Keratinocyte (primary cell): Measurements from ENCODE around the gene MAD1L1. TPM values are rescaled to one million over a fixed set of nuclear protein-coding genes. Genes with fewer than 3 reads are reported as not detected.

Experiments used
- DNase-seq: peaks from one replicate; pipeline ENCODE4 v3.0.0-alpha.2; 2011; ENCODE audit warnings: low read depth, missing footprints, low spot score
- FAIRE-seq: peaks from 2 replicates; lab custom pipeline; 2011; peaks lifted over from hg19 to GRCh38; lab: Jason Lieb, UNC
- H2AFZ ChIP-seq: 2 replicates; pipeline ENCODE4 v1.6.0; 2012; ENCODE audit warnings: low read length, control low read depth, inconsistent platforms; ENCODE audit not compliant: control insufficient read depth
- H3K27ac ChIP-seq: 2 replicates; pipeline ENCODE4 v1.5.1; 2011; ENCODE audit warnings: low read length; ENCODE audit not compliant: control insufficient read depth, insufficient read depth
- H3K27me3 ChIP-seq: 3 replicates; pipeline ENCODE4 v1.6.0; 2011; ENCODE audit warnings: low read length; ENCODE audit not compliant: control insufficient read depth, insufficient read depth; ENCODE audit errors: extremely low read depth
- H3K36me3 ChIP-seq, 2 experiments: 2 replicates in 1 of 2; 3 replicates in 1 of 2; pipeline ENCODE4 v1.5.1; 2011; ENCODE audit warnings: low read length in 2 of 2, mild to moderate bottlenecking in 1 of 2; ENCODE audit not compliant: control insufficient read depth in 2 of 2, insufficient read depth in 2 of 2; ENCODE audit errors: extremely low read depth in 1 of 2
- H3K4me1 ChIP-seq: 3 replicates; pipeline ENCODE4 v1.5.1; 2011; ENCODE audit warnings: low read length; ENCODE audit not compliant: control insufficient read depth, insufficient read depth; ENCODE audit errors: extremely low read depth
- H3K4me2 ChIP-seq: 3 replicates; pipeline ENCODE4 v1.6.0; 2011; ENCODE audit warnings: low read depth, low read length; ENCODE audit not compliant: control insufficient read depth, insufficient read depth; ENCODE audit errors: extremely low read depth
- H3K4me3 ChIP-seq, 3 experiments: fragments of 200-600 bp in 1 of 3; sonication (generic) in 1 of 3; 2 replicates in 2 of 3; 3 replicates in 1 of 3; pipeline ENCODE4 v1.5.1; 2011 to 2016; ENCODE audit warnings: low read length in 3 of 3, mild to moderate bottlenecking in 3 of 3, control low read depth in 2 of 3, inconsistent platforms in 1 of 3, low read depth in 1 of 3, mixed read lengths in 1 of 3, mixed run types in 1 of 3, moderate library complexity in 1 of 3; ENCODE audit not compliant: control insufficient read depth in 2 of 3, insufficient read depth in 2 of 3; ENCODE audit errors: extremely low read depth in 1 of 3
- H3K79me2 ChIP-seq: 2 replicates; pipeline ENCODE4 v1.6.0; 2012; ENCODE audit warnings: low read length; ENCODE audit not compliant: control insufficient read depth, insufficient read depth
- H3K9ac ChIP-seq: 3 replicates; pipeline ENCODE4 v1.6.0; 2011; ENCODE audit warnings: low read length; ENCODE audit not compliant: control insufficient read depth, insufficient read depth; ENCODE audit errors: extremely low read depth
- H3K9me1 ChIP-seq: 3 replicates; pipeline ENCODE4 v1.6.0; 2011; ENCODE audit warnings: low read length; ENCODE audit not compliant: control insufficient read depth, insufficient read depth; ENCODE audit errors: extremely low read depth
- H3K9me3 ChIP-seq: 2 replicates; pipeline ENCODE4 v1.5.1; 2012; ENCODE audit warnings: low read depth, low read length; ENCODE audit not compliant: control insufficient read depth
- H4K20me1 ChIP-seq: 3 replicates; pipeline ENCODE4 v1.6.0; 2011; ENCODE audit warnings: low read length; ENCODE audit not compliant: control insufficient read depth, insufficient read depth; ENCODE audit errors: extremely low read depth
- CTCF ChIP-seq, 3 experiments: IDR thresholded peaks in 1 of 3; conservative IDR thresholded peaks in 1 of 3; optimal IDR thresholded peaks in 1 of 3; 2 replicates in 2 of 3; 3 replicates in 1 of 3; pipeline versions ENCODE3 to v1.5.1; 2011; ENCODE audit warnings: low read length in 3 of 3, mild to moderate bottlenecking in 3 of 3, moderate library complexity in 2 of 3, control low read depth in 1 of 3, inconsistent platforms in 1 of 3; ENCODE audit not compliant: insufficient read depth in 2 of 3; ENCODE audit errors: extremely low read depth in 1 of 3
- EZH2 ChIP-seq: IDR thresholded peaks from one replicate; pipeline ENCODE4 v1.6.1; 2012; ENCODE audit warnings: inconsistent platforms, mild to moderate bottlenecking, low read length, moderate library complexity
- dilution Hi-C: fragments of 300-500 bp; cut with MboI; formaldehyde crosslinking; loops from one replicate; pipeline ENCODE4 v1.7.0; 2020; ENCODE audit warnings: low sequenced_read_pairs; ENCODE audit not compliant: extremely low pct_ligation_motif_present
- polyA plus RNA-seq, 5 experiments: library from polyadenylated mRNA; depleted of rRNA in 3 of 5; stranded (reverse) in 3 of 5; stranded (forward) in 1 of 5; unstranded in 1 of 5; fragments of >200 nt; gene quantifications; 1 replicate in 1 of 5; 2 replicates in 3 of 5; 3 replicates in 1 of 5; pipeline versions ENCODE4 v1.2.1 to v1.2.3, GENCODE V29; 2011 to 2012; ENCODE audit warnings: missing spikeins in 2 of 5, low read depth in 1 of 5, low replicate concordance in 1 of 5

MAD1L1 gene
- polyA plus RNA-seq, 1 donor (not counting 4 experiments of a cell fraction or from before 2014, with no cell fraction given), result 18.0 TPM

- Histone ChIP-seq H3K79me2 (no peaks in the 10 kb centered on the region), H3K4me1 (peaks cover 7% of the 10 kb centered on the region), H3K4me3 (no peak overlapping the region), H3K27ac (no peak overlapping the region), H3K9me3 (no peaks in the 10 kb centered on the region), H2AFZ (no peak overlapping the region), H3K9me1 (no peaks in the 10 kb centered on the region), H3K9ac (no peak overlapping the region), H3K27me3 (no peaks in the 10 kb centered on the region), H3K36me3 (peaks cover 0 to 17% of the 10 kb centered on the region in 2 experiments), H4K20me1 (no peaks in the 10 kb centered on the region), H3K4me2 (no peak overlapping the region)
- no peak for FAIRE-seq
- dilution Hi-C loops, result no loop called here
- TF ChIP-seq CTCF (optimal IDR thresholded peaks at IDR 0.05 in 1 of 3, IDR thresholded peaks at IDR 0.05 in 1 of 3, conservative IDR thresholded peaks at IDR 0.05 in 1 of 3; ENCODE audit: extremely low read depth in 1 of 3, insufficient read depth in 2 of 3, low read length in 3 of 3), result no peak
- no peak for TF ChIP-seq EZH2
- no peak for DNase-seq
Observed at GRCh38 chr7:2123916-2124315, 108.8 kb downstream of the MAD1L1 start.

- Histone ChIP-seq H3K9me3 (no peaks in the 10 kb centered on the region), H3K36me3 (peaks cover 0 to 17% of the 10 kb centered on the region in 2 experiments), H3K79me2 (no peaks in the 10 kb centered on the region), H3K4me3 (no peak overlapping the region), H3K27ac (no peak overlapping the region), H2AFZ (no peak overlapping the region), H3K27me3 (no peaks in the 10 kb centered on the region), H3K4me1 (peaks cover 11% of the 10 kb centered on the region), H3K9ac (no peak overlapping the region), H3K9me1 (no peaks in the 10 kb centered on the region), H4K20me1 (peaks cover under 1% of the 10 kb centered on the region), H3K4me2 (no peak overlapping the region)
- FAIRE-seq, result no peak
- dilution Hi-C loops, result no loop called here
- no peak for TF ChIP-seq EZH2
- TF ChIP-seq CTCF (optimal IDR thresholded peaks at IDR 0.05 in 1 of 3, IDR thresholded peaks at IDR 0.05 in 1 of 3, conservative IDR thresholded peaks at IDR 0.05 in 1 of 3; ENCODE audit: extremely low read depth in 1 of 3, insufficient read depth in 2 of 3, low read length in 3 of 3), result no peak
- DNase-seq, result no peak
Observed at GRCh38 chr7:2123360-2123759, 109.4 kb downstream of the MAD1L1 start.
